ENCODE measurements around the gene PIK3CB. TPM values are rescaled to one million over a fixed set of nuclear protein-coding genes. Genes with fewer than 3 reads are reported as not detected.
"Not testable (repeated sequence)": the region's sequence is repeated elsewhere in the genome, so short reads cannot be mapped to it uniquely, and the experiment has no call there.

Gene PIK3CB
- total RNA-seq, 1 experiment from 2014 or later, result 6.1 TPM

DNA sequence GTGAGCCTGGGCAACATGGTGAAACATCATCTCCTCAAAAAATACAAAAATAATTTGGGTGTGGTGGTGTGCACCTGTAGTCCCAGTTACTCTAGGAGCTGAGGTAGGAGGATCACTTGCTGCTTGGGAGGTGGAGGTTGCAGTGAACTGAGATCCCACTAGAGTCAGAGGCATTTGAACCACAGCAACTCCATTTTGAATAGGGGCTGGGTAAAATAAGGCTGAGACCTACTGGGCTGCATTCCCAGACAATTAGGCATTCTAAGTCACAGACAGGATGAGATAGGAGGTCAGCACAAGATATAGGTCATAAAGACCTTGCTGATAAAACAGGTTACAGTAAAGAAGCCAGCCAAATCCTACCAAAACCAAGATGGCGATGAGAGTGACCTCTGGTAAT is 12.1 kb upstream of the PIK3CB start:
- DNase-seq (ENCODE audit: low spot score), result not testable (repeated sequence)

DNA sequence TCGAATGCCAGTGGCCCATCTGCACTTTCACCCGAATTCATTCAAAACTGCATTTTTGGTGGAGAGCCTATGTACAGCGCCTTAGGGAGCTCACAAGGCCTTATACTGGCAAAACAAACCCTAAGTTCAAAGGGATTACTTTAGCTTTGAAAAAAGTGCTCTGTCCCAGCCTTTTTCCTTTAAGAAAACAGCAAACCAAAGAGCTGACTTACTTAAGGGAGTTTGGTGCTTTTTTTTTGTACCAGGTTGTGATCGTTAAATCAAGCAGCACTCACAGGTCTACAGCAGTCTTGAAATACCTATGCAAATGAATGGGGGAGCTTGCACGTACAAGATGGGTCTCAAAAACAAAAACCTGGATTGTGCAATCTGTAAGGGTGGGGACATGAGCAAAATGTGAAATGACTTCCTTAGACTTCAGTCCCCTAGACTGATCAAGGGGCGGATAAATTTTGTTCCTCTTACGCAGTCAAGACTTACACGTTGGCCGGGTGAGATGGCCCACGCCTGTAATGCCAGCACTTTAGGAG is 11.6 kb upstream of the PIK3CB start:
- DNase-seq (ENCODE audit: low spot score), result no peak

DNA sequence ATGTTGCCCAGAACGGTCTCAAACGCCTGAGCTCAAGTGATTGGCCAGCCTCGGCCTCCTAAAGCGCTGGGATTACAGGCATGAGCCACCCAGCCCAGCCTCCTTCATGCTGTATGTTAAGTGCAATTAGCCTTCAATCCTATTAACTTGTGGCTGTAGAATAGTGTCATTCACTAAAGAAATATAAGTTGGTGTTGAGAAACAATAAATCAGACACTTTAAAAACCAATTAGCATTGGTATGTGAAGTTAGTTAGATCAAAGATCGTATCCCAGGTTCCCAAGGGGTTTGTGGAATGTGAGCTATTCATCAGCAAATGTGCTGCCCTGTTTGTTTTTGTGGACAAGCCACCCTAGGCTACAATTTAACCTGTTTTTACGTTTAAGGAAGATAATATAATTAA is 11.0 kb upstream of the PIK3CB start:
- DNase-seq (ENCODE audit: low spot score), result no peak

- DNase-seq (ENCODE audit: low spot score), result no peak
These were observed 10.5 kb upstream of the PIK3CB start for GRCh38 chr3:138845181-138845601.

GRCh38 chr3:138842483-138843188 is 7.9 kb upstream of the PIK3CB start:
- no peak for DNase-seq (ENCODE audit: low spot score)

GRCh38 chr3:138838385-138838784 is 3.7 kb upstream of the PIK3CB start:
- DNase-seq (ENCODE audit: low spot score), result not testable (repeated sequence)

DNA sequence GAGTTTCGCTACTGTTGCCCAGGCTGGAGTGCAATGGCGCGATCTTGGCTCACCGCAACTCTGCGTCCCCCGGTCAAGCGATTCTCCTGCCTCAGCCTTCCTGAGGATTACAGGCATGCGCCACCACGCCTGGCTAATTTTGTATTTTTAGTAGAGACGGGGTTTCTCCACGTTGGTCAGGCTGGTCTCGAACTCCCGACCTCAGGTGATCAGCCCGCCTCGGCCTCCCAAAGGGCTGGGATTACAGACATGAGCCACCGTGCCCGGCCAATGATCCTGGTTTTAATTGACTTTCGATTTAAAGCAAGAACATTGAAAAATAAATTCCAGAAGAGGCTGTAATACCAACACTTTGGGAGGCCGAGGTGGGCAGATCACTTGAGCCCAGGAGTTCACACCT is 1.1 kb upstream of the PIK3CB start:
- not testable (repeated sequence) for DNase-seq (ENCODE audit: low spot score)

DNA sequence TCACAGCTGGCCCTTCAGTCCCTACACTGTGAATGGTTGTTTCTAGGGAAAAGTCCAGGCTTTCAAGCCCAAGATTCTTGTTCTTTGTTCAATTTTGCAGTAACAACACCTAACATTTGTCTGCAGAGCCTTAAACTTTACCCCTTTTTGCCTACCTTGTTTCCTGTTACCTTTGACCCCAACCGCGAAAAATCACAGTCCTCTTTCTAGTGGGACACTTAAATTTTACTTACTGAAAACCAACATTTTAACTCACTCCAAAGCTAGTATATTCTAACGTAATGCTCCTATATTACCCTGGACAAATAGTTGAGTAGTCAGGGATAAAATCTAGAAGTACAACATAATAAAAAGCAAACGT is 649 bp upstream of the PIK3CB start:
- DNase-seq (ENCODE audit: low spot score), result no peak

GRCh38 chr3:138833899-138834595 is 681 bp downstream of the PIK3CB start:
- DNase-seq (ENCODE audit: low spot score), result peak; percentile 42

DNA sequence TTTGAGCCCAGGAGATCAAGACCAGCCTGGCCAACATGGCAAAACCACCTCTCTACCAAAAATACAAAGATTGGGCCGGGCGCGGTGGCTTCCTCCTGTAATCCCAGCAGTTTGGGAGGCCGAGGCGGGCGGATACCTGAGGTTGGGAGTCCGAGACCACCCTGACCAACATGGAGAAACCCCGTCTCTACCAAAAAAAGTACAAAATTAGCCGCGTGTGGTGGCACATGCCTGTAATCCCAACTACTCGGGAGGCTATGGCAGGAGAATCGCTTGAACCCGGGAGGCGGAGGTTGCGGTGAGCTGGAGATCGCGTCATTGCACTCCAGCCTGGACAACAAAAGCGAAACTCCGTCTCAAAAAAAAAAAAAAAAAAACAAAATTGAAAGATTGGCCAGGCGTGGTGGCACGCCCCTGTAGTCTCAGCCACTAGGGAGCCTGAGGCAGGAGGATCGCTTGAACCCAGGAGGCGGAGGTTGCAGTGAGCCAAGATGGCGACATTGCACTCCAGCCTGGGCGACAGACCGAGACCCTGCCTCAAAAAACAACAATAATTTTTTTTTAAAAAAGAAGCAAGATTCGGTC is 2.2 kb downstream of the PIK3CB start:
- not testable (repeated sequence) for DNase-seq (ENCODE audit: low spot score)

- DNase-seq (ENCODE audit: low spot score), result no peak
These were observed 4.7 kb downstream of the PIK3CB start for GRCh38 chr3:138829886-138830510.

GRCh38 chr3:138829097-138829496 is 5.6 kb downstream of the PIK3CB start:
- no peak for DNase-seq (ENCODE audit: low spot score)

- DNase-seq (ENCODE audit: low spot score), result no peak
These were observed 7.5 kb downstream of the PIK3CB start for GRCh38 chr3:138827222-138827621.

- DNase-seq (ENCODE audit: low spot score), result no peak
These were observed 9.4 kb downstream of the PIK3CB start for GRCh38 chr3:138825336-138825735.

- no peak for DNase-seq (ENCODE audit: low spot score)
These were observed 10.6 kb downstream of the PIK3CB start for GRCh38 chr3:138824114-138824506.

DNA sequence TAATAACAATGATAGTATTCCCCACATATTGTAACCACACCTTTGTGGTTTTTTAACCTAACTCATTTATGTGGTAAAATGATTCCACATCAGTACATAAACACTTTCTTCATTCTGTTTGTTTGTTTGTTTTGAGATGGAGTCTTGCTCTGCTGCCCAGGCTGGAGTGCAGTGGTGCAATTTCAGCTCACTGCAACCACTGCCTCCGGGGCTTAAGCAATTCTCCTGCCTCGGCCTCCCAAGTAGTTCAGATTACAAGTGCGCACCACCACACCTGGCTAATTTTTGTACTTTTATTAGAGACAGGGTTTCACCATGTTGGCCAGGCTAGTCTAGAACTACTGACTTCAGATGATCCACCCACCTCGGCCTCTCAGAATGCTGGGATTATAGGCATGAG is 14.3 kb downstream of the PIK3CB start:
- DNase-seq (ENCODE audit: low spot score), result not testable (repeated sequence)

- no peak for DNase-seq (ENCODE audit: low spot score)
These were observed 16.4 kb downstream of the PIK3CB start for GRCh38 chr3:138818185-138818860.

- DNase-seq (ENCODE audit: low spot score), result no peak
These were observed 17.0 kb downstream of the PIK3CB start for GRCh38 chr3:138817695-138818094.

DNA sequence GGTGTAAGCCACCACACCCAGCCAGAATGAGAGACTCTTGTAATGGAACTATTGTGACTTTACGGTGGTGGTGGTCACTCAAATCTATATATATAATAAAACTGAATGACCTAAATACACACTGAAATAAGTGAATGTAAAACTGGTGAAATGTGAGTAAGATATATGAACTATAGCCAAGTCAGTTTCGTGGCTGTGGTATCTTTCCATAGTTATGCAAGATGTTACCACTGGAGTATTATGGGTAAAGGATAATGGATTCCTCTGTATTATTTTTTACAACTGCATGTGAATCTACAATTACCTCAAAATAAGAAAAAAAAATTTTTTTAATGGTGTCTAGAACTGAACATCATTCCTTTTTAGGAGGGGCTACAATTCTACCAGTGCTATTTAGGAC is 21.9 kb downstream of the PIK3CB start:
- DNase-seq (ENCODE audit: low spot score), result no peak

DNA sequence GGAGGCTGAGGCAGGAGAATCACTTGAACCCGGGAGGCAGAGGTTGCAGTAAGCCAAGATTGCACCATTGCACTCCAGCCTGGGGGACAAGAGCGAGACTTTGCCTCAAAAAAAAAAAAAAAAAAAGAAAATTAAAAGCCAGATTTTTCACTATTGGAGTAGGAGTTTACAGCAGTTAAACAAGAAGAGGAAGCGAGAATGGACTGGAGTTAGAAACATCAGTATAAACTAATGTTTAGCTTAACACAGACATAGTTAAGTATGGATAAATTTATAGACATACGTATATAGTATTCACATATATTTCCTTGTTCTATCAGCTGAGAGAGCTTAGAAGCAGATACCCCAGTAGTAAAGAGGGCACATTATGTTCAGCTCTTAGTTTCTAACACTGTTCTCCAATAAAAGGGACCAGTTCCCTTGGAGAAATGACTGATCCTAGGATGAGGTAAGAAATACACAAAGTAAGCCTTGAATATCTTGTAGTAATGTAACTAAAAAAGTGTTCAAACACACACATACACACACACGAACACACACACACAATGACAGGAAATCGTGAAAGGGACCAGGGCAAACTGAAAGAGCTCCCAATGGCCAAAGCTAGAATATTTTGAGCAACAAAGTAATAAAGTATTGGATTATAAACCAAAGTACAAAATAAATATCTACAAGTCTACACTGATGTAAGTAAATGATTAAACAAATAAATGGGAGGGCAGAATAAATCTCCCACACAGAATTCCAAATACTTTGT is 25.1 kb downstream of the PIK3CB start:
- no peak for DNase-seq (ENCODE audit: low spot score)
